Measurements from ENCODE around the gene SLC4A1AP. TPM values are rescaled to one million over a fixed set of nuclear protein-coding genes. Genes with fewer than 3 reads are reported as not detected.
"Not testable (repeated sequence)": the region's sequence is repeated elsewhere in the genome, so short reads cannot be mapped to it uniquely, and the experiment has no call there.

The SLC4A1AP gene
- total RNA-seq, 2 experiments from 2014 or later = 25.1 to 27.4 TPM

DNA sequence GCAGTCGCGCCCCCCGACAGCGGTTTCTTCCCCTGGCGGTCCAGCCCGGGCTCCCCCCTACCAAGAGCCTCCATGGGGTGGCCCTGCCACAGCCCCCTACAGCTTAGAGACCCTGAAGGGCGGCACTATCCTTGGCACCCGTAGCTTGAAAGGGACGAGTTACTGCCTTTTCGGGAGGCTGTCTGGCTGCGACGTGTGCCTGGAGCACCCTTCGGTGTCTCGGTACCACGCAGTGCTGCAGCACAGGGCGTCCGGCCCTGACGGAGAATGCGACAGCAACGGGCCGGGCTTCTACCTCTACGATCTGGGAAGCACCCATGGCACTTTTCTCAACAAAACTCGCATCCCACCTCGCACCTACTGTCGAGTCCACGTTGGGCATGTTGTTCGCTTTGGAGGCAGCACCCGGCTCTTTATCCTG, 475 bp downstream of the SLC4A1AP start:
- H3K4me1 Mint-ChIP-seq = peaks cover 32% of the 10 kb centered on the region
- H3K27me3 Mint-ChIP-seq = no peaks in the 10 kb centered on the region
- POLR2A ChIA-PET = interaction anchor here (0.8 to 2.0 kb wide), 10 partner anchors 13 to 293 kb away, joined by 3 to 12 read pairs (median 7); partner anchors contain the start of genes CCDC121, GPN1, NRBP1 and PPM1G

DNA sequence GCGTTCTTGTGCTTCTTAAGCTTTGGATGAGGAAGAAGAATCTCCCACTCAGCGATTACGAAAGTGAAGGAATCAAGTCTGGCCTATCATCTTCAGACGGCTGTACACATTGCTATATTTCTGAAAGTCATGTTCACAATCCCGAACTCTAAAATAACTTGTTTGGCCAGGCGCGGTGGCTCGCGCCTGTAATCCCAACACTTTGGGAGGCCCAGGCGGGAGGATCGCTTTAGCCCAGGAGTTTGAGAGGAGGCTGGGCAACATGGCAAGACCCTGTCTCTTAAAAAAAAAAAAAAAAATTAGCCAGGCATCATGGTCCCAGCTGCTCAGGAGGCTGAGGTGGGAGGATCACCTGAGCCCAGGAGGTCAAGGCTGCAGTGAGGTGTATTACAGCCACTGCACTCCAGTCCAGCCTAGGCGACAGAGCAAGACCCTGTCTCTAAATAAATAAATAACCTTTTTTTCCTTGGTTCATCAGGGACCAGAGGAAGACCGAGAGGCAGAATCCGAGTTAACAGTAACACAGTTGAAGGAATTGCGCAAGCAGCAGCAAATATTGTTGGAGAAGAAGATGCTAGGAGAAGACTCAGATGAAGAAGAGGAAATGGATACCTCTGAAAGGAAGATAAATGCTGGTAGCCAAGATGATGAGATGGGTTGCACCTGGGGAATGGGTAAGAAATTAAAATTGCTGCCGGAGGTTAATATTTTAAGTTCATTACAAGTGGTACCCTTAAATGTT, 1.1 kb downstream of the SLC4A1AP start:
- peak overlapping the region; percentile 99 for H3K4me3 Mint-ChIP-seq
- H3K36me3 Mint-ChIP-seq = peaks cover 20% of the 10 kb centered on the region
- H3K27me3 Mint-ChIP-seq = no peaks in the 10 kb centered on the region
- DNase-seq = no peak
- H3K9me3 Mint-ChIP-seq = no peaks in the 10 kb centered on the region
- POLR2A ChIA-PET = interaction anchor here (0.8 to 2.0 kb wide), 8 partner anchors 12 to 294 kb away, joined by 3 to 12 read pairs (median 6); partner anchors contain the start of genes CCDC121, GPN1, PPM1G and SNX17
- peaks cover 27% of the 10 kb centered on the region for H3K4me1 Mint-ChIP-seq
- peak overlapping the region; percentile 100 for H3K27ac Mint-ChIP-seq
- no peak for ATAC-seq (ENCODE audit: low read depth)

More for the DNA sequence above, 475 bp downstream of the SLC4A1AP start:
- peaks cover 23% of the 10 kb centered on the region for H3K36me3 Mint-ChIP-seq
- H3K27ac Mint-ChIP-seq = peak overlapping the region; percentile 100
- H3K9me3 Mint-ChIP-seq = no peaks in the 10 kb centered on the region
- H3K4me3 Mint-ChIP-seq = peak overlapping the region; percentile 99
- no peak for DNase-seq
- ATAC-seq (ENCODE audit: low read depth) = peak; percentile 19

- no peak for DNase-seq
- no peaks in the 10 kb centered on the region for H3K9me3 Mint-ChIP-seq
- H3K4me1 Mint-ChIP-seq = peaks cover 21% of the 10 kb centered on the region
- POLR2A ChIA-PET = no interaction called here
- no peak overlapping the region for H3K27ac Mint-ChIP-seq
- peaks cover 24% of the 10 kb centered on the region for H3K36me3 Mint-ChIP-seq
- no peak overlapping the region for H3K4me3 Mint-ChIP-seq
- H3K27me3 Mint-ChIP-seq = no peaks in the 10 kb centered on the region
- no peak for ATAC-seq (ENCODE audit: low read depth)
Observed at GRCh38 chr2:27667446-27667845, 3.8 kb downstream of the SLC4A1AP start.

DNA sequence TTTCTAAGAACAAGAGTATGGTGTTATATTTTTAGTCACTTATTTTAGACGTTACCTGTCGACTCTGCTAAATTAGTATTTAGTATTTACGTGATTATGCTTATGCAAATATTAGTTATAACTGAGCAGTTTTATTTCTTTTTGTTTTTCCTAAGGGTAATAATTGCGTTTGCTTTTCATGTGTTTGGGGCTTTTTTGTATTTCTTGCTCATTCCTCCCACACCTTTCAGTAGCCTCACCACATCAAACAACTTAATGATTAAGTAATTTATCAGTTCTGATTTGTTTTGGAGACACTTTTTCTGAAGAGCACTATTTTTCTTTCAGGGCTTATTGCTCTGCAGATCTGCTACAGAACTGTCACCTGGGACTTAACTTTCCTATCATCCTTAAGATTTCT, 7.5 kb downstream of the SLC4A1AP start:
- POLR2A ChIA-PET = no interaction called here
- ATAC-seq (ENCODE audit: low read depth) (no peak), DNase-seq (no peak)
- Mint-ChIP-seq H3K36me3 (peaks cover 29% of the 10 kb centered on the region), H3K4me3 (no peak overlapping the region), H3K4me1 (peaks cover 11% of the 10 kb centered on the region), H3K9me3 (no peaks in the 10 kb centered on the region), H3K27me3 (no peaks in the 10 kb centered on the region), H3K27ac (no peak overlapping the region)

DNA sequence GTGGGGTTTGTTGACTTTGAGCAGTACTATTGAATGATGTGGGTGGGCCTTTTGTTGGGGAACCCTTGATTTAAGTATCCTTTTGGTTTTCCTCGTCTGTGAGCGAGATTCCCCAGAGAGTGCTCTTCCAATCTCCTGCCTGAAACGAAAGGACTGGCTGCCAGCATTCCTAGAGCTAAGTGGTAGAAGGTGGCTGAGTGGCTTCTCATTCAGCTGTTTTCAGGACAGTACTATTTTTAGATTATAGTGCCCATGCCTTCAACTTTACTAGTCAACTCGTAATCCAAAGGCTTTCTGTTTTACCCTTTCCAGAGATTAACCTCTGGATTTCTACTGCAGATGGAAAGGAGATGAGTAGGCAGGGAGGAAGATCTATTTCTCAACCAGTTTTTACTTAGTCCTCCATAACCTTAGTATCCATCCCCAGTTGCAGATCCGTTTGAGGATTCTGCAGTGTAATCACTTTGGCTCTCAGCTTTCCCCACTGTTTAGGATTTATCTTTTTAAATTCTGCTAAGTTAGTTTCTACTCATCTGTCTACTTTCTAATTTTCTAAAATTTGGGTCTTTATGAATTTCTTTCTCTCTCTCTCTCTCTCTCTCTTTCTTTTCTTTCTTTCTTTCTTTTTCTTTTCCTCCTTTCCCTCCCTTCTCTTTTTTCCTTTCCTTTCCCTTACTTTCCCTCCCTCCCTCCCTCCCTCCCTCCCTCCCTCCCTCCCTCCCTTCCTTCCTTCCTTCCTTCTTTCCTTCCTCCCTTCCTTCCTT, 9.2 kb downstream of the SLC4A1AP start:
- POLR2A ChIA-PET = no interaction called here
- H3K9me3 Mint-ChIP-seq = no peaks in the 10 kb centered on the region
- H3K27me3 Mint-ChIP-seq = no peaks in the 10 kb centered on the region
- H3K4me1 Mint-ChIP-seq = peaks cover 4% of the 10 kb centered on the region
- no peak overlapping the region for H3K4me3 Mint-ChIP-seq
- ATAC-seq (ENCODE audit: low read depth) (no peak), DNase-seq (no peak)
- H3K27ac Mint-ChIP-seq = peak overlapping the region; percentile 9
- H3K36me3 Mint-ChIP-seq = peaks cover 29% of the 10 kb centered on the region

DNA sequence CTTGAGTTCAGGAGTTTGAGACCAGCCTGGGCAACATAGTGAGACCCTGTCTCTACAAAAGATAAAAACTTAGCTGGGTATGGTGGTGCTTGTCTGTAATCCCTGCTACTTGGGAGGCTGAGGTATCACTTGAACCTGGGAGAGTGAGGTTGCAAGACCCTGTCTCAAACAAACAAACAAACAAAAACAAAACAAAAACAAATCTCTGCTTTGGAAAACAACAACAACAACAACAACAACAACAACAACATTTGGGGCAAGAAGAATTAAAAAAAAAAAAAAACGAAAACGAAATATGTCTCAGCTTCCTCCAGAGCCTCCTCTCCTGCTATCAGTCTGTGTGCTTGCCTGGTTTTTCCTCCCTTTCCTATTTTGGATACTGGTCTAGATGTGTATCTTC, 16.9 kb downstream of the SLC4A1AP start:
- Mint-ChIP-seq H3K27ac (no peak overlapping the region), H3K36me3 (peaks cover 18% of the 10 kb centered on the region), H3K4me1 (peaks cover 19% of the 10 kb centered on the region), H3K9me3 (no peaks in the 10 kb centered on the region), H3K27me3 (no peaks in the 10 kb centered on the region), H3K4me3 (no peak overlapping the region)
- DNase-seq (no peak), ATAC-seq (ENCODE audit: low read depth) (no peak)
- POLR2A ChIA-PET = interaction anchor here (0.9 kb wide), 1 partner anchor 15 kb away, joined by 3 read pairs; no protein-coding TSS in a partner anchor

DNA sequence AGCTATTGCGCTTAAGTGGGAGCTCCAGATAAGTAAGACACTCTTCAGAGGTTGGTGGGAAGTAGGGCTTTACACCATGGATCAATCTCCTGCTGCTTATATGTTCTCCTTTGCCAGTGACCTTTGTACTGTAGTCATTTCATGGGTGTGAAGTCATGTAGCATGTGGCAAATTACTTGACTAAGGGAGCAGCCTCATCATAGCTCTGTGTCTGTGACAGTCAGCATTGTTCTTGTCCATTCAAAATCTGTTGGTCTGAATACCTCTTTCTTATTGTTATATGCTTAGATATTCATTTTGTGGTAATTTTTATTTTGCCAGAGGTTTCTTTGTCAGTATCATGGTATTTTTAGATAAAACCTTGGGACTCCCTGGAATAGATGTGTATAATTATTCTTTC, 18.2 kb downstream of the SLC4A1AP start:
- H3K27me3 Mint-ChIP-seq = no peaks in the 10 kb centered on the region
- POLR2A ChIA-PET = no interaction called here
- ATAC-seq (ENCODE audit: low read depth) (no peak), DNase-seq (no peak)
- H3K36me3 Mint-ChIP-seq = peaks cover 18% of the 10 kb centered on the region
- no peak overlapping the region for H3K4me3 Mint-ChIP-seq
- H3K4me1 Mint-ChIP-seq = peaks cover 19% of the 10 kb centered on the region
- no peak overlapping the region for H3K27ac Mint-ChIP-seq
- no peaks in the 10 kb centered on the region for H3K9me3 Mint-ChIP-seq

- ATAC-seq (ENCODE audit: low read depth); DNase-seq; H3K4me3 Mint-ChIP-seq; H3K9me3 Mint-ChIP-seq; H3K27me3 Mint-ChIP-seq; H3K27ac Mint-ChIP-seq: not testable (repeated sequence)
- peaks cover 18% of the 10 kb centered on the region for H3K36me3 Mint-ChIP-seq
- POLR2A ChIA-PET = interaction anchor here (1.6 to 2.5 kb wide), 3 partner anchors 18 to 273 kb away, joined by 3 to 12 read pairs (median 5); partner anchors contain the start of genes PPM1G, SLC4A1AP and SUPT7L
- peaks cover 19% of the 10 kb centered on the region for H3K4me1 Mint-ChIP-seq
Observed at GRCh38 chr2:27682334-27682771, 18.7 kb downstream of the SLC4A1AP start.

DNA sequence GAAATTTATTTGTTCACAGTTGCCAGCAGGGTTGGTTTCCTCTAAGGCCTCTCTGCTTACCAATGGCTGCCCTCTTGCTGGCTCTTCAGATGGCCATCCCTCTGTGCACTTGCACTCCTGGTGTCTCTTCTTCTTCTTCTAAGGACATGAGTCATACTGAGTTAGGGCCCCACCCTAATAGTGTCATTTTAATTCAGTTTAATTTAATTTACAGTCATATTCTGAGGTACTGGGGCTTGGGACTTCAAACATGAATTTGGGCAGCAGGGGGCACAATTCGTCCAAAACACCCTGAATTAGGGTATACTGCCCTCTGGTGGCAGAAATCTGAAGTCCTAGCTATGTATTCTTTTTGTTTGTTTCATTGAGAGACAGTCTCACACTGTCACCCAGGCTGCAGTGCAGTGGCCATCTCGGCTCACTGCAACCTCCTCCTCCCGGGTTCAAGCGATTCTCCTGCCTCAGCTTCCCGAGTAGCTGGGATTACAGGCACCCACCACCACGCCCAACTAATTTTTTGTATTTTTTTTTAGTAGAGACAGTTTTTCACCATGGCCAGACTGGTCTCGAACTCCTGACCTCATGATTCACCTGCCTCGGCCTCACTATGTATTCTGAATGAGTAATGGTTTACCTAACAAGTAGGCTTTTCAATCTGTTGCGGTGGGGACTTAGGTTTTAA, 19.8 kb downstream of the SLC4A1AP start:
- peak; percentile 71 for DNase-seq
- no peaks in the 10 kb centered on the region for H3K9me3 Mint-ChIP-seq
- peak; percentile 87 for ATAC-seq (ENCODE audit: low read depth)
- H3K27me3 Mint-ChIP-seq = no peaks in the 10 kb centered on the region
- H3K4me3 Mint-ChIP-seq = peak overlapping the region; percentile 59
- H3K4me1 Mint-ChIP-seq = peaks cover 19% of the 10 kb centered on the region
- peaks cover 20% of the 10 kb centered on the region for H3K36me3 Mint-ChIP-seq
- H3K27ac Mint-ChIP-seq = peak overlapping the region; percentile 80
- POLR2A ChIA-PET = interaction anchor here (0.5 to 2.5 kb wide), 10 partner anchors 9 to 1138 kb away, joined by 3 to 12 read pairs (median 4); partner anchors contain the start of genes CCDC121, GPN1, NRBP1 and PPM1G

DNA sequence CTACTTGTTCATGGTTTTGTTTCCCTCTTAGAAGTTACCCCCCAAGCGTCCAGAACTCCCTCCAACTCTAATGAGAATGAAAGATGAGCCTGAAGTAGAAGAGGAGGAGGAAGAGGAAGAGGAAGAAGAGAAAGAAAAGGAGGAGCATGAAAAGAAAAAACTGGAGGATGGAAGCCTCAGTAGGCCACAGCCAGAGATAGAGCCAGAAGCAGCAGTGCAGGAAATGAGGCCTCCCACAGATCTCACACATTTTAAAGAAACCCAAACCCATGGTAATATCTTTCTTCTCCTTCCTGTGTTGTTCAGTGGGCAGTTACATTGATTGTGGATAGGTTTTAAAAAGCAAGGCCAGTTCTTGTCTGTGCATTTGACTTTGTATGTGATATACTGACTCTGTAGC, 21.3 kb downstream of the SLC4A1AP start:
- H3K27ac Mint-ChIP-seq = peak overlapping the region; percentile 98
- peaks cover 19% of the 10 kb centered on the region for H3K36me3 Mint-ChIP-seq
- DNase-seq, H3K27me3 Mint-ChIP-seq, H3K9me3 Mint-ChIP-seq: not testable (repeated sequence)
- POLR2A ChIA-PET = interaction anchor here (2.5 kb wide), 1 partner anchor 21 kb away, joined by 12 read pairs; the partner anchor contains the start of genes SLC4A1AP and SUPT7L
- H3K4me3 Mint-ChIP-seq = peak overlapping the region; percentile 79
- peaks cover 19% of the 10 kb centered on the region for H3K4me1 Mint-ChIP-seq
- peak; percentile 70 for ATAC-seq (ENCODE audit: low read depth)

GRCh38 chr2:27685577-27685976, 21.9 kb downstream of the SLC4A1AP start:
- H3K4me1 Mint-ChIP-seq = peaks cover 19% of the 10 kb centered on the region
- ATAC-seq (ENCODE audit: low read depth) (no peak), DNase-seq (no peak)
- peak overlapping the region; percentile 79 for H3K4me3 Mint-ChIP-seq
- POLR2A ChIA-PET = interaction anchor here (0.7 kb wide), 1 partner anchor 167 kb away, joined by 3 read pairs; no protein-coding TSS in a partner anchor
- H3K9me3 Mint-ChIP-seq = no peaks in the 10 kb centered on the region
- H3K27ac Mint-ChIP-seq = peak overlapping the region; percentile 98
- H3K36me3 Mint-ChIP-seq = peaks cover 19% of the 10 kb centered on the region
- H3K27me3 Mint-ChIP-seq = no peaks in the 10 kb centered on the region

- Mint-ChIP-seq H3K36me3 (peaks cover 17% of the 10 kb centered on the region), H3K9me3 (no peaks in the 10 kb centered on the region), H3K4me3 (no peak overlapping the region), H3K27ac (no peak overlapping the region), H3K27me3 (no peaks in the 10 kb centered on the region), H3K4me1 (peaks cover 19% of the 10 kb centered on the region)
- POLR2A ChIA-PET = no interaction called here
- DNase-seq (no peak), ATAC-seq (ENCODE audit: low read depth) (no peak)
Observed at GRCh38 chr2:27687232-27687631, 23.5 kb downstream of the SLC4A1AP start.

GRCh38 chr2:27689424-27689823, 25.7 kb downstream of the SLC4A1AP start:
- Mint-ChIP-seq H3K36me3 (peaks cover 22% of the 10 kb centered on the region), H3K27ac (no peak overlapping the region), H3K9me3 (no peaks in the 10 kb centered on the region), H3K27me3 (no peaks in the 10 kb centered on the region), H3K4me1 (peaks cover 14% of the 10 kb centered on the region), H3K4me3 (no peak overlapping the region)
- DNase-seq (no peak), ATAC-seq (ENCODE audit: low read depth) (no peak)
- POLR2A ChIA-PET = no interaction called here
